ENCODE results near the gene LETM1. TPM values are rescaled to one million over a fixed set of nuclear protein-coding genes. Genes with fewer than 3 reads are reported as not detected.

Gene LETM1
- total and polyA plus RNA-seq, 2 of the 13 experiments (the other 11 are each of a cell fraction or from before 2014, with no cell fraction given): 9.7 to 41.6 TPM

DNA sequence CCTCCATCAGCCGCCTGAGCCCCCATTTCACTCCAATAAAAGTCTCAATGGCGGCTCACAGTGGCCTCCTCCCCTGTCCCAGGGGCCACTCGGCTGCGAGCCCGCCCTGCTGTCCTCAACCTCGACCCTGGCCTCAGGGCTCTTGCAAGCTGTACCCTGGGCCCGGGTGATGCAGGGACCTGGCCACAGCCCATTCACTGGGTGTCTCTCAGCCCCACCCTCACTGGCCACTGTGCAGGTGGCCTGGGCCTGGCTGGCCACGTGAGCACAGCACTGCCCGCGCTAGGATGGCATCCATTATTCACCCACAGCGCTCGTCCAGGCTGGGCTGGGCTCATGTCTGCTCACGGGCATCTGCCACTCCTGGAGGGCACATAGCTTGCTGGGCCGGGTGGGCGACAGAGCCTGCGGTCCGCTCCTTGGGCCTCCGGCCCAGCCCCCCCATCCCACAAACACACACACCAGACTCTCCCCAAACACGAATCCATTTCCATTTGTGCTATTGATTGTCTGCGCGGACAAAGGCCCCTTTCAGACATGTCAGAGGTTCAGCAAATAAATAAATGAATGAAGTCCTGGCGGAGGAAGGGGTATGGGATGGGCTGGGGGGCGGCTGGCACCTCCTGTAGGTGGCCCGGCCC lies 79.3 kb downstream of the LETM1 start (continued):
- TF ChIP-seq DNMT3B (CRISPR knock-in tag; conservative IDR thresholded peaks at IDR 0.05) (no peak), FOXP1 (IDR thresholded peaks at IDR 0.05) (no peak), FOXP1 (CRISPR knock-in tag; IDR thresholded peaks at IDR 0.05) (0 out of 2 replicates have a peak, but pooled peaks have one; percentile 5), ZNF546 (CRISPR knock-in tag; conservative IDR thresholded peaks at IDR 0.05) (0 out of 2 replicates have a peak, but pooled peaks have one; percentile 10), HMG20B (CRISPR knock-in tag; conservative IDR thresholded peaks at IDR 0.05) (no peak; the same call in 1 of the 2 replicates), KDM6A (CRISPR knock-in tag; IDR thresholded peaks at IDR 0.05; ENCODE audit: low read depth) (peak; percentile 46; the same call in 1 of the 2 replicates), POGZ (CRISPR knock-in tag; IDR thresholded peaks at IDR 0.05) (0 out of 2 replicates have a peak, but pooled peaks have one; percentile 14), NBN (conservative IDR thresholded peaks at IDR 0.05) (no peak), NR2F6 (IDR thresholded peaks at IDR 0.05) (peak; percentile 45; the same call in 1 of the 2 replicates), NR2F6 (CRISPR knock-in tag; IDR thresholded peaks at IDR 0.05) (peak; percentile 82), THAP11 (CRISPR knock-in tag; IDR thresholded peaks at IDR 0.05) (peak; percentile 49; the same call in 1 of the 2 replicates), ZNF326 (CRISPR knock-in tag; IDR thresholded peaks at IDR 0.05; ENCODE audit: borderline replicate concordance) (no peak)
- TF ChIP-seq, protein P1, sequence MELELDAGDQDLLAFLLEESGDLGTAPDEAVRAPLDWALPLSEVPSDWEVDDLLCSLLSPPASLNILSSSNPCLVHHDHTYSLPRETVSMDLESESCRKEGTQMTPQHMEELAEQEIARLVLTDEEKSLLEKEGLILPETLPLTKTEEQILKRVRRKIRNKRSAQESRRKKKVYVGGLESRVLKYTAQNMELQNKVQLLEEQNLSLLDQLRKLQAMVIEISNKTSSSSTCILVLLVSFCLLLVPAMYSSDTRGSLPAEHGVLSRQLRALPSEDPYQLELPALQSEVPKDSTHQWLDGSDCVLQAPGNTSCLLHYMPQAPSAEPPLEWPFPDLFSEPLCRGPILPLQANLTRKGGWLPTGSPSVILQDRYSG (CRISPR knock-in tag; IDR thresholded peaks at IDR 0.05): no peak
- TF ChIP-seq, protein P2, sequence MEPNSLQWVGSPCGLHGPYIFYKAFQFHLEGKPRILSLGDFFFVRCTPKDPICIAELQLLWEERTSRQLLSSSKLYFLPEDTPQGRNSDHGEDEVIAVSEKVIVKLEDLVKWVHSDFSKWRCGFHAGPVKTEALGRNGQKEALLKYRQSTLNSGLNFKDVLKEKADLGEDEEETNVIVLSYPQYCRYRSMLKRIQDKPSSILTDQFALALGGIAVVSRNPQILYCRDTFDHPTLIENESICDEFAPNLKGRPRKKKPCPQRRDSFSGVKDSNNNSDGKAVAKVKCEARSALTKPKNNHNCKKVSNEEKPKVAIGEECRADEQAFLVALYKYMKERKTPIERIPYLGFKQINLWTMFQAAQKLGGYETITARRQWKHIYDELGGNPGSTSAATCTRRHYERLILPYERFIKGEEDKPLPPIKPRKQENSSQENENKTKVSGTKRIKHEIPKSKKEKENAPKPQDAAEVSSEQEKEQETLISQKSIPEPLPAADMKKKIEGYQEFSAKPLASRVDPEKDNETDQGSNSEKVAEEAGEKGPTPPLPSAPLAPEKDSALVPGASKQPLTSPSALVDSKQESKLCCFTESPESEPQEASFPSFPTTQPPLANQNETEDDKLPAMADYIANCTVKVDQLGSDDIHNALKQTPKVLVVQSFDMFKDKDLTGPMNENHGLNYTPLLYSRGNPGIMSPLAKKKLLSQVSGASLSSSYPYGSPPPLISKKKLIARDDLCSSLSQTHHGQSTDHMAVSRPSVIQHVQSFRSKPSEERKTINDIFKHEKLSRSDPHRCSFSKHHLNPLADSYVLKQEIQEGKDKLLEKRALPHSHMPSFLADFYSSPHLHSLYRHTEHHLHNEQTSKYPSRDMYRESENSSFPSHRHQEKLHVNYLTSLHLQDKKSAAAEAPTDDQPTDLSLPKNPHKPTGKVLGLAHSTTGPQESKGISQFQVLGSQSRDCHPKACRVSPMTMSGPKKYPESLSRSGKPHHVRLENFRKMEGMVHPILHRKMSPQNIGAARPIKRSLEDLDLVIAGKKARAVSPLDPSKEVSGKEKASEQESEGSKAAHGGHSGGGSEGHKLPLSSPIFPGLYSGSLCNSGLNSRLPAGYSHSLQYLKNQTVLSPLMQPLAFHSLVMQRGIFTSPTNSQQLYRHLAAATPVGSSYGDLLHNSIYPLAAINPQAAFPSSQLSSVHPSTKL (CRISPR knock-in tag; IDR thresholded peaks at IDR 0.05): peak; percentile 70; the same call in 1 of the 2 replicates
- TF ChIP-seq, protein P3, sequence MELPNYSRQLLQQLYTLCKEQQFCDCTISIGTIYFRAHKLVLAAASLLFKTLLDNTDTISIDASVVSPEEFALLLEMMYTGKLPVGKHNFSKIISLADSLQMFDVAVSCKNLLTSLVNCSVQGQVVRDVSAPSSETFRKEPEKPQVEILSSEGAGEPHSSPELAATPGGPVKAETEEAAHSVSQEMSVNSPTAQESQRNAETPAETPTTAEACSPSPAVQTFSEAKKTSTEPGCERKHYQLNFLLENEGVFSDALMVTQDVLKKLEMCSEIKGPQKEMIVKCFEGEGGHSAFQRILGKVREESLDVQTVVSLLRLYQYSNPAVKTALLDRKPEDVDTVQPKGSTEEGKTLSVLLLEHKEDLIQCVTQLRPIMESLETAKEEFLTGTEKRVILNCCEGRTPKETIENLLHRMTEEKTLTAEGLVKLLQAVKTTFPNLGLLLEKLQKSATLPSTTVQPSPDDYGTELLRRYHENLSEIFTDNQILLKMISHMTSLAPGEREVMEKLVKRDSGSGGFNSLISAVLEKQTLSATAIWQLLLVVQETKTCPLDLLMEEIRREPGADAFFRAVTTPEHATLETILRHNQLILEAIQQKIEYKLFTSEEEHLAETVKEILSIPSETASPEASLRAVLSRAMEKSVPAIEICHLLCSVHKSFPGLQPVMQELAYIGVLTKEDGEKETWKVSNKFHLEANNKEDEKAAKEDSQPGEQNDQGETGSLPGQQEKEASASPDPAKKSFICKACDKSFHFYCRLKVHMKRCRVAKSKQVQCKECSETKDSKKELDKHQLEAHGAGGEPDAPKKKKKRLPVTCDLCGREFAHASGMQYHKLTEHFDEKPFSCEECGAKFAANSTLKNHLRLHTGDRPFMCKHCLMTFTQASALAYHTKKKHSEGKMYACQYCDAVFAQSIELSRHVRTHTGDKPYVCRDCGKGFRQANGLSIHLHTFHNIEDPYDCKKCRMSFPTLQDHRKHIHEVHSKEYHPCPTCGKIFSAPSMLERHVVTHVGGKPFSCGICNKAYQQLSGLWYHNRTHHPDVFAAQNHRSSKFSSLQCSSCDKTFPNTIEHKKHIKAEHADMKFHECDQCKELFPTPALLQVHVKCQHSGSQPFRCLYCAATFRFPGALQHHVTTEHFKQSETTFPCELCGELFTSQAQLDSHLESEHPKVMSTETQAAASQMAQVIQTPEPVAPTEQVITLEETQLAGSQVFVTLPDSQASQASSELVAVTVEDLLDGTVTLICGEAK (IDR thresholded peaks at IDR 0.05): no peak
- TF ChIP-seq, protein P3 (CRISPR knock-in tag; IDR thresholded peaks at IDR 0.05): peak; percentile 58; the same call in 1 of the 2 replicates
